ENCODE measurements around the gene TRIP13.
"Not testable (repeated sequence)": the region's sequence is repeated elsewhere in the genome, so short reads cannot be mapped to it uniquely, and the experiment has no call there.

Gene TRIP13
- long read RNA-seq, donor 1, transcript TRIP13-201 (13 exons, 2,672 nt), result major isoform, 5 of 52 reads
- long read RNA-seq, donor 1, partial matches to known transcripts, result 47 of 52 reads
- long read RNA-seq, donor 1, other reads (novel, unspliced or antisense), result 0 of 52 reads
- long read RNA-seq, donor 2, partial matches to known transcripts, result 0 of 2 reads
- long read RNA-seq, donor 2, other reads (novel, unspliced or antisense), result 0 of 2 reads
- long read RNA-seq, donor 3, partial matches to known transcripts, result 0 of 3 reads
- long read RNA-seq, donor 3, other reads (novel, unspliced or antisense), result 0 of 3 reads
- long read RNA-seq, donor 4, partial matches to known transcripts, result 0 of 2 reads
- long read RNA-seq, donor 4, other reads (novel, unspliced or antisense), result 0 of 2 reads
- long read RNA-seq, donor 5, transcript TRIP13-201 (13 exons, 2,672 nt), result major isoform, 7 of 7 reads
- long read RNA-seq, donor 5, partial matches to known transcripts, result 0 of 7 reads
- long read RNA-seq, donor 5, other reads (novel, unspliced or antisense), result 0 of 7 reads
- long read RNA-seq, donor 6, partial matches to known transcripts, result 0 of 3 reads
- long read RNA-seq, donor 6, other reads (novel, unspliced or antisense), result 0 of 3 reads
- long read RNA-seq, donor 7, partial matches to known transcripts, result 5 of 7 reads
- long read RNA-seq, donor 7, other reads (novel, unspliced or antisense), result 0 of 7 reads
- long read RNA-seq, donor 8, partial matches to known transcripts, result 17 of 21 reads
- long read RNA-seq, donor 8, other reads (novel, unspliced or antisense), result 0 of 21 reads

- DNase-seq, result peak; percentile 83
Measured at GRCh38 chr5:892394-893136, at the start of gene TRIP13, which contains the start of gene BRD9. TRIP13 (plus strand) TSS chr5:892884; CDS start chr5:892999, 115 bp downstream. BRD9 (minus strand) TSS chr5:892801; CDS start chr5:892657, 144 bp downstream.

- not testable (repeated sequence) for DNase-seq
Measured at GRCh38 chr5:843371-843770, 49.3 kb upstream of the TRIP13 start.

GRCh38 chr5:843926-844325 lies 48.8 kb upstream of the TRIP13 start:
- DNase-seq, result not testable (repeated sequence)

GRCh38 chr5:844426-844825 lies 48.3 kb upstream of the TRIP13 start:
- not testable (repeated sequence) for DNase-seq

- DNase-seq, result not testable (repeated sequence)
Measured at GRCh38 chr5:845031-845675, 47.5 kb upstream of the TRIP13 start.

- DNase-seq, result not testable (repeated sequence)
Measured at GRCh38 chr5:845676-846601, 46.7 kb upstream of the TRIP13 start.

GRCh38 chr5:846602-847091 lies 46.0 kb upstream of the TRIP13 start:
- DNase-seq, result not testable (repeated sequence)

- not testable (repeated sequence) for DNase-seq
Measured at GRCh38 chr5:847212-847611, 45.5 kb upstream of the TRIP13 start.

- DNase-seq, result not testable (repeated sequence)
Measured at GRCh38 chr5:847736-848135, 44.9 kb upstream of the TRIP13 start.

GRCh38 chr5:848671-849111 lies 44.0 kb upstream of the TRIP13 start:
- no peak for DNase-seq

GRCh38 chr5:849651-850301 lies 42.9 kb upstream of the TRIP13 start:
- no peak for DNase-seq

- no peak for DNase-seq
Measured at GRCh38 chr5:850511-851006, 42.1 kb upstream of the TRIP13 start, which contains the start of gene ZDHHC11. ZDHHC11 (minus strand) TSS chr5:850986; CDS start chr5:850602, 384 bp downstream.

GRCh38 chr5:851076-851475 lies 41.6 kb upstream of the TRIP13 start:
- DNase-seq, result no peak

GRCh38 chr5:851553-851952 lies 41.1 kb upstream of the TRIP13 start:
- no peak for DNase-seq

- no peak for DNase-seq
Measured at GRCh38 chr5:852018-852417, 40.7 kb upstream of the TRIP13 start.

- DNase-seq, result no peak
Measured at GRCh38 chr5:852431-853401, 40.0 kb upstream of the TRIP13 start.

- DNase-seq, result not testable (repeated sequence)
Measured at GRCh38 chr5:853416-854090, 39.1 kb upstream of the TRIP13 start.

- DNase-seq, result no peak
Measured at GRCh38 chr5:854217-854616, 38.5 kb upstream of the TRIP13 start.

Measured in right kidney (tissue), 9 donors.